Hematopoietic multipotent progenitor cell treated with erythropoietin and hydrocortisone succinate and interleukin-3 and kit ligand, for 17 days (in vitro differentiated cells): ENCODE results near the gene ALCAM.
A peak's percentile ranks its signal among the peaks of the same experiment; 100 is the strongest.

ENCODE experiments used
- DNase-seq: peaks from one replicate; pipeline ENCODE4 v3.0.0-alpha.2; 2015; ENCODE audit warnings: low spot score

The ALCAM gene

GRCh38 chr3:105490045-105490444 lies 123.3 kb downstream of the ALCAM start:
- no peak for DNase-seq

GRCh38 chr3:105493305-105493892 lies 126.7 kb downstream of the ALCAM start:
- DNase-seq: no peak

DNA sequence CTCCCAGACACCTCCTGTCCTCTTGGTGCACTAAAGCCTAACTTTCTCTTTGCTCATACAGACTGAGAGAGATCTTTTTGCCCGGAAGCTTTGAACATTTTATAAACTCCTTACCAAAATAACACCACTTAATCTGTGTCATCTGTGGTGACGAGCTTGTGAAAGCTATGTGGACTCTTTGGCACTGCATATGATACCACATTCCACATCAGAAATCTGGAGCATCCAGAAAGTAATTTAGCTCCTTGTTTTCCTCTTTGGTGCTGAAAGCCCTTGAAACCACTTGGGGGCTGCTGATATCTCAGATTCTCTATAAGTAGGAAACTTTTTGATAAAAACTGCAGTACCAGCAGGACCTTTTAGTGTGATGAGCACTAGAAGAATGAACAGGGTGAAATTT lies 128.3 kb downstream of the ALCAM start:
- no peak for DNase-seq

- DNase-seq: no peak
Observed at GRCh38 chr3:105496343-105496742, 129.6 kb downstream of the ALCAM start.

DNA sequence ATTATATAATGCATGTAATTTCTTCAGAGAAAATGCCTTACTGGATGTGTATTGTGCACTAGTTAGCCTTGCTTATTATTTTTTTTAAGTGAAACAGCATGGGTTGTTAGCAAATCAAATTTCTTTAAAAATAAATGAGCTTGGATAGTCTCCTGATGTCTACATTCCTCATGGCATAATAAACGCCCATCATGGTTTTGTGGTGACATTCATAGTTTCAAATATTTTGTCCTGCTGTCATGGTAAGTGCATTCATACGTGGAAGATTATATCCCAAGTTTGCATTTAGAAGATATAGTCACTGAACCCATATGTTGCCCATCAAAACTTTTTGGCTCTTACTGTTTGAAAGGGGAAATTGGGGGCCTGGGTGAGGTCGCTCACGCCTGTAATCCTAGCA lies 130.7 kb downstream of the ALCAM start:
- DNase-seq: no peak

DNA sequence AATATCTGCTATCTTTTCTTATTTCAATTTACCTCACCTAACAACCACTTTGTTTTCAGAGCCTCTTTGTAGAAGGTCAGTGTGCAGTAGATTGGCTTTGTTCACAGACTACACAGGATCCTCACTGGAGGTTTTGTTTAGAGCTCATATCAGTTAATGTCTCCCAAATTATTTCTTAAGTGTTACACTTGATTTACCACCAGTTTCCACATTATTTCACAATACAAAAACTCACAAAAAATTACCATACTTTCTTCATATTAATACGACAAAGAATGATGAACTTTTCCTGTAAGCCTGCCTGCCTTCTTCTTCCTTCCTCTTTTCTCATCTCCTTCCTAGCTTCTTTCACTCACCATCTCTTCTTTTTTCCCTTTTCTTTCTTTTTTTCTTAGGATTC lies 133.3 kb downstream of the ALCAM start:
- no peak for DNase-seq

GRCh38 chr3:105502333-105502732 lies 135.6 kb downstream of the ALCAM start:
- no peak for DNase-seq

DNA sequence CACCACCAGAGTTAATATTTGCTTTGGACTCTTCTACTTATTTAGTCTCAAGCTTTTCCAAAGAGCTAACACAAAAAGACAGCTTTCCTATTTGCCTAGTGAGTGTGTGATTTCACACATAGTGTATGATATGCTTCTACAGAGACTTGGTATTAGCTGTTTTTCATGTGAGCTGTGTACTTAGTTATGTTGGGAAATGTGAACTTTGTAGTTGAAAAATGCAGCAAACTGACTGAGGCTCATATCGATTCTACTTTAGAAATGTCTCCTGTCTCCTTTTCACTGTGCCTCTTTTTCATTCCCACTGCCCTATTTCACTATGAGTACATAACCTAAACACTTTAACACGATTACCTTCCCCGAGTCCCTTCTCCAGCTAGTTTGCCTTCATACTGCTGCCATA lies 136.5 kb downstream of the ALCAM start:
- no peak for DNase-seq

- no peak for DNase-seq
Observed at GRCh38 chr3:105504440-105504951, 137.8 kb downstream of the ALCAM start.

- DNase-seq: no peak
Observed at GRCh38 chr3:105505170-105505569, 138.5 kb downstream of the ALCAM start.

DNA sequence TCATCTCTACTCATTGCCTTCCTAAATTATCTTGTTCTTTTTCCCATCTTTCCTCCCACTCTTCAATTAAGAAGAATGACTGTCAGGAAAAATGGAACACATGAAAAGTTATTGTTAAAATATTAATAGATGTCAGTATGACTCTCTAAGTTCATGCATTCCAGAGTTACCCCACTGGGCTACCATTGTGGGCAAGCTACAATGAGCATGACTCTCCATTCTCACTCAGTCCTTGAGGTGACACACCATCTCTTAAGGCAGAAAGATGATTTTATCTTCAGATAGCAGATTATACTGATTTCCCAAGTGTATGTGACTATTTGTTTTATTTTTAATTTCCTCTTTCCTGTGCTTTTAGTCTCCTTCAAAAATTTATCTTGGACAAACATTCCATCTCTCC lies 144.3 kb downstream of the ALCAM start:
- no peak for DNase-seq

- no peak for DNase-seq
Observed at GRCh38 chr3:105512061-105512460, 145.4 kb downstream of the ALCAM start.

DNA sequence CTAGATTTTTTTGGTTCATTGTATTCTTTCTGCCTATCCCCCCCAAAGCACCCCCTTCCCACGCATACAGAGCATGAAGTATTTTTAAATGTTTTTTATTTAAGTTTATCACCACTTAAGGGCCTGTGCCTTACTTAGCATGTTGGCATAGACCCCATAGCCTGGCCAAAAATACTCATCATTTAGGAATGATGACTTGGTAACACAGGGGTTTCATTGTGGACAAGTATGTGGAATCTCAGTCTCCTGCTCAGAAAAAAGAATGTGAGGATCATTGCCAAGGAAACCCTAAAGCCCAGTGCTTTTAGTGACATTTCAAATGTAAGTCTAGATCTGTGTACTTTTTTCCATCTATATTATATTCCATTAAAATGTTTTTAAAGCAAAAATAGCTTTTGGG lies 146.3 kb downstream of the ALCAM start:
- no peak for DNase-seq

GRCh38 chr3:105513886-105514285 lies 147.2 kb downstream of the ALCAM start:
- DNase-seq: no peak

DNA sequence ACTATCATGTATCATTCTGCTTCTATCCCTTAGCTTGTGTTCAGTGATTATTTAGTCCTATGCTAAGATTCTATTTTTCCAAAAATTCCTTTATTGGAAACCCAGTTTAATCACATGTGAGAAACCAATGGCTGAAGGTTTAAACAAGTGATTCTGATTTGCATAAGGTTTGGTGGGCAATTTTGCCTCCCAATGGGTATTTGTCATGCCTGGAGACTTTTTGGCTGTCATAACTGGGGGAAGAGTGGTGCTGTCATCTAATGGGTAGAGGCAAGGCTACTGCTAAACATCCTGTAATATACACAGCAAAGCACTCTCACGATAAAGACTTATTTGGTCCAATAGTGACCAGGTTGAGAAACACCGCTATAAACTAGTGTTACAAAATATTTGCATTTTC lies 148.7 kb downstream of the ALCAM start:
- no peak for DNase-seq

GRCh38 chr3:105516972-105517371 lies 150.3 kb downstream of the ALCAM start:
- no peak for DNase-seq

DNA sequence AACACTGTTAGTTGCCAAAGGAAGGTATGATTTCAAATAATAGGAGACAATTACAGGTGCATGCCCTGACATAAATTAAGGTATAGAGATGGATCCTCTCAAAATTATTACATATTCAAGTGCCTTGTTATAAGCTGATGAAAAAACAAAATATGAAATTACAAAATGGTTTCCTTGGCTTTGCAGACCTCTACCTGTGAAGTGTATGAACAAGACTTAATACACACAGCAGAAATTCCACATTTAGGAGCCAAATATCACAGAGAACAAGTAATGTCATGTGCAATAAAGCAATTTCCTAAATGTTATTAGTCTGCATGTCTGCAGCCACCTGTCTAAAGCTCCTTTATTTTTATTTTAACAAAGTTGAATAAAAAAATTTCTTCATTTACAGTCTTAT lies 151.5 kb downstream of the ALCAM start:
- no peak for DNase-seq

DNA sequence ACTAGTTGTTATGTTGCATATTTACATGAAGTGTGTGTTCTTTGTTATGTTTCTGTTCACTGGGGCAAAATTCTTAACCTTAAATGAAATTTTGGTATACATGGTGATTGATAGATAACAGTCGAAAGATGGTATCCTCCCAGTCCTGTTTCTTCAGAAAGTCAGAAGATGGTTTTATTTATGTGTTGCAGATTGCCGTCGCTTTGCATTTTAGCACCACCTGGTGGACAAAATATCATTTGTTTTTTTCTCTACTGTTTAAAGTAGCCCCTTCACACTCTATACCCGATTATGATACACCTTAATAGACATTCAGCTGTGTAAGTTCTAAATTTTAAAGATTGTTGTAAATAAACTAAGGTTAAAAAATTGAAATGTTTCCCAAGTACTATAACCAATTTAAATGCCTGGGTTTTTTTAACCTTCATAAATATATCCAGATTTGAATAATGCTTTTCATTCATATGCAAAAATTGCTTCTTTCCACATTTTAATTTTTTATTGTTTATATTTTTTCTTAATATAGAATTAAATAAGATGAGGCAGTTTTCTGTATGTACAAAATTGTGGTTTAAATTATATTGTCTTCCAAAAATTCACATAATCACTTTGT lies 152.2 kb downstream of the ALCAM start:
- peak; percentile 8 for DNase-seq

GRCh38 chr3:105521770-105522169 lies 155.1 kb downstream of the ALCAM start:
- DNase-seq: no peak

DNA sequence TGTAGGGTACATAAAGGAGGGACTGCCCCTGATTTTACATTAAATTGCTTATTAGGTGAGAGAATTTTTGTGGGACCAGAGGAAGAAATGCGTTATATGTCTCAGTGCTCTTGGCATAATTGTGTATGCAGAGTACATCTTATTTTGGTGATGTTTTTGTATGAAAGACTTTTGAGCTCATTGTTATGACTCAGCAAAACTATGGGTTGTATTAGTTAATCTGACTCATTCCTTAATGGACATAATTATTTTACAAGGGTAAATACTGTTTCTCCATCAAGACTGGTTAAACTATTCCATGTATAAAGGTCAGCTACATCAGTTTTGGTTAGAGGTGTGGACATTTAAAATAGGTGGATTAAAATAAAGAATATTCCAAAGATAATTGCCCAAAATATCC lies 156.8 kb downstream of the ALCAM start:
- no peak for DNase-seq

DNA sequence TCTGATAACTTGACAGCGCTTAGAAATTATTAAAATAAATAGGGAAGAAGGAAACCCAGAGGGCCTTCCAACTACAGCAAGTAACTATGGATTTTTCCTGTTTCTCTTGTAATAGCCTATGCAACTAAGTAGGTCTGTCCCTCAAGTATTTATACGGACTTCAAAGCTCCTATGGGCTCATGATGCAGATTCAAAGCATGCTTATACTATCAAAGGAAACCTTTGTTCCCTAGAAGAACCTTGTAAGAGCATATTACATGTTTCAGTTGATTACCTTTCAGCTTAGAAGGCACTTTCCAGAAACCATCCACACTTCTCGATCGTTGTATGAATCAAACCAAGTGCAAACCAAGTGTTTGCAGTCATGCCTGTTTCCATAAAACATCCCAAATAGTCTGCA lies 158.8 kb downstream of the ALCAM start:
- DNase-seq: no peak

DNA sequence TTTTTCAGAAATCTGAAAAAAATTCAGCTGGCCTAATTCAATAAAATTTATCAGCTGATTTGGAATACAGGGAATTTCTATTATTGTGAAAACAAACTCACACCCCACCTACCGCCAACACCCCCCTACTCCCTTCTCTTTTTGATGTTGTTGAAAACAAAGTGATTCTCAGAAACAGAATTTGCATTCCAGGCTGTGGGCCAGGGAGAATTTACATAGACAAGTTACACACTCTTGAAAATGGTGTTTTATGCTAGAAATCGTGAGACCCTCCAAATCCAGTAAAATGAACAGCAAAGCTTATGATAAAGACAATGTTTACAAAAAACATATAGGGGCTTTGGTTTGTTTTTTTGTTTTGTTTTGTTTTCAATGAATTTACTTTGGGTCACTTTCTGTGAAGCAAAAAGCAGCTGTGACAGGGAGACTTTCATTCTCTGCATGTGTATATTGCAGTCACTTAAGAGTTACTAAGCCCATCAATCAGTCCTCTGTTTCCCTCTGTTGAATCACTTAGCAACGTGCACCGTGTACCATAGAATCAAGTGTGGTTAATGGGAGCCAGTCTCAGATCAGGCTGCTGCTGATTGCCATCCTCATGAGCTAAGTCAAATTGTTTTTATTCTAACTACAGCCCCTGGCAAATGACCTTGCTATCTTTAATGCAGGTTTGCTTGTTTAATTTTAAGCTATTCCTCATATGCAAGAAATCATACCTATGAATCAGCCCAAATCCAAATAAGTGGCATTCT lies 159.8 kb downstream of the ALCAM start:
- DNase-seq: no peak

- no peak for DNase-seq
Observed at GRCh38 chr3:105527535-105527934, 160.8 kb downstream of the ALCAM start.
